OCI-LY7 (cell line): ENCODE results near the gene PLXDC1. TPM values are rescaled to one million over a fixed set of nuclear protein-coding genes. Genes with fewer than 3 reads are reported as not detected.
A peak's percentile ranks its signal among the peaks of the same experiment; 100 is the strongest.

Experiments used
- BruUV-seq: library from RNA; stranded (reverse); fragments of 400-500 nt; replicated peaks from 2 replicates; lab custom pipeline; 2021; lab: Mats Ljungman, UMichigan
- CTCF ChIA-PET: fragments of 300-600 bp; sonication (Branson Sonifier 250); formaldehyde crosslinking; loops from one replicate; lab custom pipeline; 2022; ENCODE audit warnings: antibody characterized with exemption; ENCODE audit not compliant: unreplicated experiment; lab: Charles Lee
- POLR2A ChIA-PET: fragments of 300-600 bp; sonication (Branson Sonifier 250); formaldehyde crosslinking; loops from one replicate; lab custom pipeline; 2022; ENCODE audit warnings: antibody characterized with exemption; lab: Charles Lee
- DNase-seq: peaks from one replicate; pipeline ENCODE4 v3.0.0-alpha.2; 2015; ENCODE audit warnings: low spot score
- H2AFZ ChIP-seq: fragments of 200-600 bp; sonication (generic), shearing (Covaris generic); 2 replicates; pipeline ENCODE4 v1.6.1; 2014; ENCODE audit warnings: mild to moderate bottlenecking, antibody characterized with exemption, low read length, moderate library complexity
- H3K27ac ChIP-seq: fragments of 200-600 bp; sonication (generic); 2 replicates; pipeline ENCODE4 v1.5.1; 2014; ENCODE audit warnings: mixed run types, low read depth, mild to moderate bottlenecking, moderate library complexity, low read length, inconsistent platforms; ENCODE audit not compliant: poor library complexity, severe bottlenecking
- H3K36me3 ChIP-seq: fragments of 200-600 bp; sonication (generic); 2 replicates; pipeline ENCODE4 v1.6.1; 2014; ENCODE audit warnings: mild to moderate bottlenecking, antibody characterized with exemption, low read length, moderate library complexity, mixed read lengths; ENCODE audit not compliant: insufficient read depth
- H3K4me1 ChIP-seq: fragments of 200-600 bp; sonication (generic); 2 replicates; pipeline ENCODE4 v1.5.1; 2014; ENCODE audit warnings: mild to moderate bottlenecking, low read length; ENCODE audit not compliant: insufficient read depth, poor library complexity, severe bottlenecking
- H3K4me2 ChIP-seq: fragments of 200-600 bp; sonication (generic); 2 replicates; pipeline ENCODE4 v1.6.1; 2014; ENCODE audit warnings: mild to moderate bottlenecking, low read length
- H3K4me3 ChIP-seq: fragments of 200-600 bp; sonication (generic); 2 replicates; pipeline ENCODE4 v1.5.1; 2014; ENCODE audit warnings: mild to moderate bottlenecking, low read depth, low read length; ENCODE audit not compliant: poor library complexity, severe bottlenecking
- H3K79me2 ChIP-seq: fragments of 200-600 bp; sonication (generic); 2 replicates; pipeline ENCODE4 v1.6.1; 2016; ENCODE audit warnings: low read depth, mild to moderate bottlenecking, low read length, moderate library complexity, mixed read lengths; ENCODE audit not compliant: insufficient read depth
- H3K9me2 ChIP-seq: fragments of 200-600 bp; sonication (generic); 2 replicates; pipeline ENCODE4 v1.6.1; 2016; ENCODE audit warnings: mild to moderate bottlenecking, low read length, mixed read lengths; ENCODE audit not compliant: insufficient read depth
- H3K9me3 ChIP-seq: fragments of 200-600 bp; sonication (generic); 2 replicates; pipeline ENCODE4 v1.6.1; 2014; ENCODE audit warnings: mild to moderate bottlenecking, mixed run types, low read length, mixed read lengths
- H4K20me1 ChIP-seq: fragments of 200-600 bp; sonication (generic); 2 replicates; pipeline ENCODE4 v1.6.1; 2014; ENCODE audit warnings: mild to moderate bottlenecking, antibody characterized with exemption, low read length, moderate library complexity, mixed read lengths; ENCODE audit not compliant: insufficient read depth
- EZH2phosphoT487 ChIP-seq: fragments of 200-600 bp; sonication (generic); IDR thresholded peaks from 2 replicates; pipeline ENCODE4 v1.6.1; 2018; ENCODE audit warnings: low read depth, borderline replicate concordance, mild to moderate bottlenecking, mixed run types, antibody characterized with exemption, low read length, moderate library complexity, mixed read lengths
- intact Hi-C: fragments of 100-400 bp; cut with micrococcal nuclease; formaldehyde crosslinking; loops from one replicate; pipeline ENCODE4 v1.10.0; 2022; ENCODE audit not compliant: unreplicated experiment
- total RNA-seq, 2 experiments: library from RNA; depleted of rRNA in 1 of 2; stranded (reverse); fragments of >200 nt in 1 of 2; shearing (Covaris generic) in 1 of 2; gene quantifications; 2 replicates each; pipeline ENCODE4 v1.2.3, GENCODE V29; 2014 to 2022
- TF ChIP-seq, protein P1 (sequence below): fragments of 200-600 bp; sonication (generic); conservative IDR thresholded peaks from 2 replicates; pipeline ENCODE4 v1.5.1; 2014; ENCODE audit warnings: mild to moderate bottlenecking, antibody characterized with exemption, low read length, moderate library complexity, mixed read lengths

The PLXDC1 gene
- total RNA-seq, 2 experiments from 2014 or later, result 0.13 to 0.67 TPM

DNA sequence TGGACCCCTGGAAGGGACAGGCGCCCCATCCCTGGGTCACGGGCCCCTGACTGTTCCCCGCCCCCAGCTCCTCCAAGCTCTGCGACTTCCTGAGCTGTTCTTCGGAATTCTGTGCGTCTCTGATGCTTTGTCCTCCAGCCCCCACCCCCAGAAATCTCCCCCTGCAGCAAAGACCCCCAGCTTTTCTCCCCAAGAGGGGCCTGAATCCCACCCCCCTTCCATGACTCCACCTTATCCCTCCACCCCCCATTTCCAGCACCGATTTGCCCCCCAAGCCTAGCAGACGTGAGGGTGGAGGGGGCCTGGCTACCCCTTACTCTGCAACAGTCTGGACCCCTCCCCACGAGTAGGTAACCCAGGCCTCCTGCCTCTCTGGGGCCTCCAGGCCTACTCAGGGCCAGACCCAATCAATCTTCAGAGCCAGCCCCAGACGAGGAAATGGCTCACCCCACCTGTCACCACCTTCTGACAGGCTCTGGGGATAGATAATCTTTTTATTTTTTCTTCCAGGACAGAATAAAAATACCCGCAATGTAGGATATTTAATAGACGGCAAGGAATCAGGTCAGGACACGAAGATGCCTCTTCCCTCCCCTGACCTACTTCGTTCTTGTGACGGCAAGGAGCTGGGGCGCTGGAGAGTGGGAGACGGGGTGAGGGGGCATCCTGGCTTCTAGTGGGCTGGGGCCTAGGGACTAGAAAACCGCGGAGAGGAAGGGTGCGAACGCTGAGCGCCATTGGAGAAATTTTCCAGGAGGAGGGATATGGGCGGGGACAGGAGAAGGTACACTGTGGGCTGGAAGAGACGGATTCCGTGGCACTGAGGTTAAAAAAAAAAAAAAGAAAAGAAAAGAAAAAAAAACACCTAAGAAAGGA lies 744 bp upstream of the PLXDC1 start:
- Histone ChIP-seq H3K27ac (no peak overlapping the region), H3K79me2 (no peaks in the 10 kb centered on the region), H3K9me2 (no peaks in the 10 kb centered on the region), H3K9me3 (no peaks in the 10 kb centered on the region), H3K4me1 (peaks cover 11% of the 10 kb centered on the region), H2AFZ (peak overlapping the region; percentile 45; the same call in 1 of the 2 replicates), H3K4me3 (peak overlapping the region; percentile 76), H3K4me2 (peak overlapping the region; percentile 94), H4K20me1 (no peaks in the 10 kb centered on the region), H3K36me3 (no peaks in the 10 kb centered on the region)
- ChIA-PET CTCF (interaction anchor here (1.0 to 3.0 kb wide), 6 partner anchors 12 to 283 kb away, joined by 3 to 18 read pairs (median 4); partner anchors contain the start of gene LASP1), POLR2A (interaction anchor here (0.7 to 2.3 kb wide), 5 partner anchors 60 to 169 kb away, joined by 3 to 8 read pairs (median 3); no protein-coding TSS in a partner anchor)
- intact Hi-C loops, result loop anchor here (2.0 to 10.0 kb wide), 3 partner anchors 23 to 400 kb away; partner anchors contain the start of gene PSMB3
- no peak for TF ChIP-seq EZH2phosphoT487
- TF ChIP-seq, protein P1, sequence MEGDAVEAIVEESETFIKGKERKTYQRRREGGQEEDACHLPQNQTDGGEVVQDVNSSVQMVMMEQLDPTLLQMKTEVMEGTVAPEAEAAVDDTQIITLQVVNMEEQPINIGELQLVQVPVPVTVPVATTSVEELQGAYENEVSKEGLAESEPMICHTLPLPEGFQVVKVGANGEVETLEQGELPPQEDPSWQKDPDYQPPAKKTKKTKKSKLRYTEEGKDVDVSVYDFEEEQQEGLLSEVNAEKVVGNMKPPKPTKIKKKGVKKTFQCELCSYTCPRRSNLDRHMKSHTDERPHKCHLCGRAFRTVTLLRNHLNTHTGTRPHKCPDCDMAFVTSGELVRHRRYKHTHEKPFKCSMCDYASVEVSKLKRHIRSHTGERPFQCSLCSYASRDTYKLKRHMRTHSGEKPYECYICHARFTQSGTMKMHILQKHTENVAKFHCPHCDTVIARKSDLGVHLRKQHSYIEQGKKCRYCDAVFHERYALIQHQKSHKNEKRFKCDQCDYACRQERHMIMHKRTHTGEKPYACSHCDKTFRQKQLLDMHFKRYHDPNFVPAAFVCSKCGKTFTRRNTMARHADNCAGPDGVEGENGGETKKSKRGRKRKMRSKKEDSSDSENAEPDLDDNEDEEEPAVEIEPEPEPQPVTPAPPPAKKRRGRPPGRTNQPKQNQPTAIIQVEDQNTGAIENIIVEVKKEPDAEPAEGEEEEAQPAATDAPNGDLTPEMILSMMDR, result no peak
- no TSS peak for BruUV-seq
- no peak for DNase-seq

DNA sequence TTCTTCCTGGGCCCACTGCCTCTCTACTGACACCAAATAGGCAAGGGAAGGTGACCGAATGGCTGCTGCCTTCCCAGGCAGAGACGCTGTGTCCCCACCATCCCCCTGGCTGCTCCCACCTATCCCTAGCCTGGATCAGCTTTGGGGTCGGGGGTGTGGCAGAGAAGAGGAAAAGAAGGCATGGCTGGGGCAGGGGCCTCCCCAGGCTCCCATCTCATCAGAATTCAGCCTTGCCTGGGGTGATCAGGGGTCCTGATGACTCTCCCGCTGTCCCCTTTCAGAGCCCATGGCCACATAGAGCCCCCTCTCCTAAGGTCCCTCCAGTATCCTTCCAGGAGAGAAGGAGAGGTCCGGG lies 665 bp downstream of the PLXDC1 start:
- ChIA-PET CTCF (no interaction called here), POLR2A (no interaction called here)
- Histone ChIP-seq H3K27ac (no peak overlapping the region), H3K36me3 (no peaks in the 10 kb centered on the region), H3K4me3 (no peak overlapping the region), H3K4me1 (peaks cover 11% of the 10 kb centered on the region), H4K20me1 (no peaks in the 10 kb centered on the region), H3K9me2 (no peaks in the 10 kb centered on the region), H3K9me3 (no peaks in the 10 kb centered on the region), H3K79me2 (no peaks in the 10 kb centered on the region), H2AFZ (no peak overlapping the region), H3K4me2 (no peak overlapping the region)
- DNase-seq, result no peak
- TF ChIP-seq, protein P1, result no peak
- no peak for TF ChIP-seq EZH2phosphoT487
- no TSS peak for BruUV-seq
- intact Hi-C loops, result loop anchor here (5.0 to 10.0 kb wide), 2 partner anchors 56 to 398 kb away; partner anchors contain the start of gene PSMB3
